NCI-H345 treated with DMSO at 0.1 percent for 48 hours (cell line): ENCODE data around the gene NLGN4Y.

Experiments used
- DNase-seq: peaks from one replicate; lab custom pipeline; 2025; ENCODE audit not compliant: unreplicated experiment; lab: John Stamatoyannopoulos, UW

NLGN4Y gene

DNA sequence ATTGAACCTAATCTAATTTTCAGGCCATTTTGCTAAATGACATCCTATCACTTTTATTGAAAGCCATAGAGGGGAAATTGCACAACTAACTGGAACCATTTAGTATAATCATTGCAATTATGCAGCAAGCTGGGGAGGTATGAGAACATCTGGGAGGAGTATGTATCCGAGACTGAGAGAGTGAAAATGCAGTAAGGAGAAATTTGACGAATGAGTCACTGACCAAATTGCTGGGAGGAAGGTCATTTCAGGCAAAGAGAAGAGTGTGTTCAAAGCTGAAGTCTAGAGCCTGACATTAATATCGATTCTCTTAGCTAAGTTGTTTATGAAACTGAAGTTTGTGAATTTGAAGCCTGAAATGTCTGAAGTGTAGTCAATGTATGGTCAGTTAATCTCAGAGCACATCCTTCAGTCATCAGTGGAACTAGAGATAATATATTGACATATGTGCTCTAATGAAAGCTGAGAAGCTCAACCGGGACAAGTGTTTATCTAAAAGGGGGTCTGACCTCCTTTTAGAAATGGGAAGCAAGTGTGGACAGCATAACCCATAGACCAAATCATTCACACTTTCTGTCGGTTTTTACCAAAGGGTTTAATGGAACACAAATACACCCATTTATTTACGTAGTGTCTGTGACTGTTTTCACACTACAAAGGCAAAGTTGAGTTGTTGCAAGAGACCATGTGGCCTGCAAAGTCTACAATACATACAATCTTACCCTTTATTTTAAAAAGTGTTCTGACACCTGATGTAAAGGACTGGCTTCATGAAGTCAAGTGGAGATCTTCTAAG, 120.0 kb downstream of the NLGN4Y start:
- DNase-seq = no peak

DNA sequence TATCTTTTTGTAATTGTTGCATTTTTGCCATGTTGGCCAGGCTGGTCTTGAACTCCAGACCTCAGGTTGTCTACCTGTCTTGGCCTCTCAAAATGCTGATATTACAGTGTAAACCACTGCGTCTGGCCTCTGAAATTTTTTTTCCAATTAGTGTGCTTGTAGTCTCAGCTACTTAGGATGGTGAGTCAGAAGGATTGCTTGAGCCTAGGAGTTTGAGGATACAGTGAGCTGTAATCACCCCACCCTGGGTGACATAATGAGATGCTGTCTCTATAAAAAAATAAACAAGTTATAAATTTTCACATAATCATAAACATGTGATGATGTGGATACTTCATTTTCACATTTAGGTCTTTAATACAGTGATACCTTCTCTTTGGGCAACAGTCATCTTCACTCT, 154.9 kb downstream of the NLGN4Y start:
- no peak for DNase-seq

DNA sequence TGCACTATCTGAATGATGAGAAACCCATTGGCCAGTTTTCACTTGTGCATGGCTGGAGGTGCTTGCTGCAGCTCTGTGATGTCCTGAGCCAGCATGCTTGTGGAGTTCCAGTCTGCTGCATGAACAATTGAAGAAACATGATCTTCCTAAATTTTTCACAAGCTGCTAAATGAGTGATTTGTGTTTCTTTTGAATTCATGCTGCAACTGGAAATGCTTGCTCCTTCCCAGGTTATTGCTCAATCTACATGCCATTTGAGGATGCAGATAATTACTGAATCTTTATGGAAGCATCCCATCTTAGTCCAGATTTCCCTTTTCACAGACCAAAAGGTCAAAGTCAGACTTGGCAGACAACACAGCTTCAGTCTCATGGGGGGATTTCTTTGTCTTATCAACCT, 170.2 kb downstream of the NLGN4Y start:
- no peak for DNase-seq

DNA sequence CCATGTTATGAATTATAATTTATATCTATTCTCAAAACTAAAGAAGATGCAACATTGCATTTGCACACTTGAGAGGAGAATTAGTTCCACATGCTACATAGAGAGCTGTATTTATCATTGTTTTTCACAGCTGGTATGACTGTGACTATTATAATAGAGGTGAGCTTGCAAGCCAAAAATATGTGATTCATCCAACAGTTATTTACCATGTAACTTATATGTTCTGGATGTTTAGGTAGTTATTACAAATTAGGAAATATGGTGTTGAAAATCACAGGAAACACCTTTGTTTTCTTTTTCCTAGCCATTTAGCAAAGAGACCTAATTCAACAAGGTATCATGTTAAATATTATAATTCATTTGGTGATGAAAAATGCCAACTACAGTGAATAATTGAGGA, 183.8 kb downstream of the NLGN4Y start:
- DNase-seq = no peak

DNA sequence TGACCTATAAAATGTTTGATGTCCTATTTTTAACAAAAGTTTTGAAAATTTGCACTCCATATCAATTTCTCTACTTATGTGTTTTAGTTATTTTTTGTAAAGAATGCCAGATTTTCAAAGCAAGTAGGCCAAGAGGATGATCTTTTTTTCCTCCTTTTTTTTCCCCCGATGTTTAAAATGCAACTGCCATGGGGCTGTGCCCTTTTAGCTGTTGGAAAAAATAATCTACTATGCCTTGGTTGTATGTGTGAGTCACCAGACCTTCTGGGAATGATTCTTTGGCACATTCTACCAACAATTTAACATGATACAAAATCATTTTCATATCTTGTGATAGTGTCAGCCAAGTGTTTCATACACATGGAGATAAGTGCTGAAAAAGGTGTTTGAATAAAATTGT, 217.3 kb downstream of the NLGN4Y start:
- no peak for DNase-seq

DNA sequence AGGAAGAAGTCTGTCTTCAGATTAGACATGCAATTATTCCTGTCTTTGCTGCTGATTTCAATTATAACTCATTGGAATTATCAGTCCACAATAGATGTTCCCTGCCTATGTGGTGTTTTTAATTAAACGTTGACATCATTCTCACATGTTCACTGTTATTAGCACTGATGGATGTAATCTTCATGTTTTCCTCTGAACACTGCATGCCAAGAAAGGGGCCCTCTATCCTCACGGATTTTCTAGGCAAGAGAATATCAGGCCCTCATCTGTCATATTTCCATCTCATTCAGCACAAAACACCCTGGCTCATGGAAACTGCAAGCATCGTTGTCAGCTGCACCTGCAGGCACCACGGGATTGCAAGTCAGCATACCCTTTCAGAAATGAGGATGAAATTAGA, 224.0 kb downstream of the NLGN4Y start:
- DNase-seq = no peak

DNA sequence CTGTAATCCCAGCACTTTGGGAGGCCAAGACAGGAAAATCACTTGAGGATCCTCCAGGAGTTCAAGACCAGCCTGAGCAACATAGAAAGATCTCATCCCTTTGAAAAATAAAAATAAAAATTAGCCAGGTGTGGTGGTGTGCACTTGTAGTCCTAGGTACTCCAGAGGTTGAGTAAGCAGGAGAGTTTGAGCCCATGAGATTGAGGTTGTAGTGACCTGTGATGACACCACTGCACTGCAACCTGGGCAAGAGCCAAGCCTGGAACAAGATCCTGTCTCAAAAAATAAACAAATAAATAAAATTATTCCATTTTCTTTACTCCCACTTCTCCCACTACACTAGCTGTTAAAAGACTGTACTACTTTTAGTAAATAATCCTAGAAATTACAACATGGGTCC, 231.2 kb downstream of the NLGN4Y start:
- DNase-seq = no peak

DNA sequence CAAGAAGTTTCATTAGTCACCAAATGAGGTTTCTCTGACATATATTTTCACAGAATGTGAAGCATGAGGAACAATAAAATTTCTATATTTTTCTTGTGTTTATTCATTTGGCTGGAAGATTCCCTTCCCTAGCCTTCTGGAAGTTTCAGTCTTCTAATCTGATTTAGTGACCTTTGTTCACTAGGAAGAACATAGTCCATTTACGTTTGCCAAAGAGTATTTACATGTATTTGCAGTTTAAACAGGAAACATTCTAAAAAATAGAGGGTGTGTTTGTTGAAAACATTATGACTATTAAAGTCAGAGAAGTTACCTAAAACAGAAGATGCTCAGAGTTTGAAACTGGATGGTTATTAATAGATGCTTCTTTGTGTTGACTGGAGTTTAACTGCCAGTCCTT, 238.6 kb downstream of the NLGN4Y start:
- no peak for DNase-seq

DNA sequence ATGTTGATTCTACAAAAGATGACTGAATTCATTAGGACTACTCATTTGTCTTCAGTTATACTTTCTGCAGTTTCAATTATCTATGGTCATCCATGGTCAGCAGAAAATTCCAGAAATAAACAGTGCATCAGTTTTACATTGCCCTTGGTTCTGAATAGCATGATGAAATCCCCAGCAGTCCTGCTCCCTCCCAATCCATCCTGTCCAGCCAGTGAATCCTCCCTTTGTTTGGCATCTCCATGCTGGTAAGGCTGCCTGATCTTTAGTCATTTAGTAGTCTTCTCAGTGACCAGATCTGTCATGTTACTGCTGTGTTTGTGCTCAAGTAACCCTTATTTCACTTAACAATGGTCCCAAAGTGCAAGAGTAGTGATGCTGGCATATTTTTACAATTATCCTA, 239.3 kb downstream of the NLGN4Y start:
- no peak for DNase-seq

DNA sequence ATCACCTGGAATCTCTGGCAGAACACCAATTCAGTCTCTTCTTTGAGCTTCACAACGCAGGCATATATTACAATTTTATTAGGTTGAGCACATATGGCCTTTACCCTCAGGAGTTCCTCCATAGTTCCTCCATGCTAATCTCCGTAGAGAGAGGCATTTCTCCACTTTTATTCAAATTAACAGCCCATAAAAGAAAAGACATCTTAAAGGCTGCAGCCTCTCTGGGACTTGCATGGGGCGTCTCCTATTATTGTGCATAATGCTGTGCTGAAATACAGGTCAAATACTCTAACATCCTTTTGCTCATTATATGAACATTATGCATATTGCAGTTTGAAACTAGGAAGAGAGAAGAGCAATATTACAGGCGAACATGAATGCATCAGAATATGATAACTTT, 253.9 kb downstream of the NLGN4Y start:
- no peak for DNase-seq

DNA sequence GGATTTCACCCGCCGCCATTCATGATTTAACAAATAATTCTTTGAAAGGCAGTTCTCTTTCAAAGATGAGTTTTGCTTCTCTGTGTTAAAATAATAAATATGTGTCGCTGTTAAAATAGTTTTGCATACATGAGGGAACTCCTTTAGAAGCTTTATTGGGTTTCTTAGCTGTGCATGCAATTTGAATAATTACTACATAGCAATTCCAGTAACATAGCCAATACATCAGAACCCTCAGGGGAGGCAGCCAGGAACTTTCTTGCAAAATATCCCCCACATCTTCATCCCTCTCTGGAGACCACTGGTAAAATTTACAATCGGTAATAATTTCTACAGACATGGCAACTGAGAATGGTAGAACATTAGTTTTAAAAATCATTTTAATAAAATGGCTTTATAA, 268.8 kb downstream of the NLGN4Y start:
- DNase-seq = no peak

DNA sequence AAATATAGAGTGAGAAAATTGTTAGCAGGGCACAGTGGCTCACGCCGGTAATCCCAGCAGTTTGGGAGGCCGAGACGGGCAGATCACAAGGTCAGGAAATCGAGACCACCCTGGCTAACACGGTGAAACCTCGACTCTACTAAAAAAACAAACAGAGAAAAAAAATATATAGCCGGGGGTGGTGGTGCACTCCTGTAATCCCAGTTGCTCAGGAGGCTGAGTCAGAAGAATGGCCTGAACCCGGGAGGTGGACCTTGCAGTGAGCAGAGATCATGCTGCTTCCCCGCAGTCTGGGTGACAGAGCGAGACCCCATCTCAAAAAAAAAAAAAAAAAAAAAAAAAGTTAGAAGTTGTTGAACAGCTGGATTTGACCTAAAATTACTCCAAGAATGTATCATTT, 269.3 kb downstream of the NLGN4Y start:
- no peak for DNase-seq

DNA sequence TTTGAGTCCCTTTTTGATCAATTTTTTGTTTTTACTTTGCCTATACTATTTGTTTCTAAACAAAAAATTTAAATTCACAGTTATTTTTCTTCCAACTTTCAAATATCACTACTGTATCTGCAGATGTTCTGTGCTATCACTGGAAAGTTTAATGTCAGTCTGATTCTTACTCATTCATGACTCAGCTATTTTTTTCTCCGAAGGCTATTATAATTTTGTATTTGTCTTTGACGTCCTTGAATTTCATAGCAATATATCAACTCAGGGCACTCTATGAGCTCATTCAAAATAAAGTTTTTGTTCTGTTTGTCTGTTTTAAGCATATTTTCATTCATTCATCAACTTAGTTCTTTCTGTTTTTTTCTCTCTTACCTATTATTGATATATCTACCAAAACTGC, 273.7 kb downstream of the NLGN4Y start:
- no peak for DNase-seq

DNA sequence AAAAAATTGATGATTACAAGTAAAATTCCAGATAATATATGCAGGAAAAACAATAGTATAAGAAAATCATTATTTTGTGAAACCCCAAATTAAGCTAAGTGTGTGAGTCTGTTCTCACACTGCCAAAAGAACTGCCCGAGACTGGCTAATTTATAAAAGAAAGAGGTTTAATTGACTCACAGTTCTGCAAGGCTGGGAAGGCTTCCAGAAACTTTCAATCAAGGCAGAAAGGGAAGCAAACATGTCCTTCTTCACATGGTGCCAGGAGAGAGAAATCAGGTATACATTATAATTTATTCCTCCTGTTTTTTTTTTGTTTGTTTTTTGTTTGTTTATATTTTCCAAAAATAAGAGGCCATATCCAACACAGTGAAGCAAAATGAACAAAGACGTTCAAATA, 276.8 kb downstream of the NLGN4Y start:
- DNase-seq = no peak

DNA sequence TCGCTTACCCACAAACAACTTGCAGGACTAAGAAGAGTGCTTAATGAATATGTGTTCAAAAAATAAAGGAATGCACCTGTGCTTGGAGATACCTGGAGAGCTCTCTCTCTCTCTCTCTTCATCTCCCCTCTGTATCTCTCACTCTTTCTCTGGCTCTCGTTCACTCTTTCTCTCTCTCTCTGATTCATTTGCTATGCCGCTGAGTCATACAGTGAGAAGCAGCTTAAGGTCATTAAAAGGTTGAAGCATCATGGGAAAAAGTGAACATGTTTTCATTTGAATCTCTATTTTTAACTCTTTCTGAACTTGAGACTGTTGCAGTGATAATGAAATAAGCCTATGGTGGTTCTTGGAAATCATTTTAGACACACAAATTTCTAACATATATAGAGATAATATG, 277.8 kb downstream of the NLGN4Y start:
- DNase-seq = no peak

DNA sequence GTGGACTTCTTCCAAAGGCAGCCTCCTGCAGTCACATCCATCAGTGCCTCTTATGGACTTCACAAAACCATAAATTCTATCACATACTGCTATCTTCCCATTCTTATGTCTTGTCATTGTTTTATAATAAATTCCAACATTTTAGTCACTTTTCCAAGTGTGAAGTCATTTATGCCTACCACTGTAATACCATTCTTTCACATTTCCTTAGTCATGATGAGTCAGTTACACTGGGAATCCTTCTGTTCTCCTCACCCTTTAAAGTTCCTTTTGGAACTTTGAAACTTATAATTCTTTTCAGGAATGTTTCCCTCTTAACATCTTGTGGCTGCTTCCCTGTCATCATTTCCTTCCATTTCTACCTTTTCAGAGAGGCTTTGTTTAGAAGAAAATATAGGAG, 279.7 kb downstream of the NLGN4Y start:
- no peak for DNase-seq

DNA sequence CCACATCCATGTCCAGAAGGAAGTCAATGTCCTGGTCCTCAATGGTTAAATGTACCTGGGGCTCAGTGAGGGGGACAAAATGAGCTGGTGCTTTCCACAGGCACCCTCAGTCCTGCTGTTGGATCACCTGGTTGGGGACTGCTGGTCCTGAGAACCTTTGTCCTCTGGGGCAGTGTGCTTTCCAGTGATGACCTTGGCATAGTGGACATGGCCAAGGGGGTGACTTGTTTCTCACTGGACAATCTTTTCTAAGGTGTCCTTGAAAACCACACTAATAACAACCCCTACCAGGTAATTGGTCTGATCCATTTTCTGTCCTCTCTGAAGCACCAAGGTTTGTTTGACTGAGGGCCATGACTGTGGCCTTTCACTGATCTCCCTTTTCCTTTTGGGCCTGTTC, 294.1 kb downstream of the NLGN4Y start:
- DNase-seq = no peak

DNA sequence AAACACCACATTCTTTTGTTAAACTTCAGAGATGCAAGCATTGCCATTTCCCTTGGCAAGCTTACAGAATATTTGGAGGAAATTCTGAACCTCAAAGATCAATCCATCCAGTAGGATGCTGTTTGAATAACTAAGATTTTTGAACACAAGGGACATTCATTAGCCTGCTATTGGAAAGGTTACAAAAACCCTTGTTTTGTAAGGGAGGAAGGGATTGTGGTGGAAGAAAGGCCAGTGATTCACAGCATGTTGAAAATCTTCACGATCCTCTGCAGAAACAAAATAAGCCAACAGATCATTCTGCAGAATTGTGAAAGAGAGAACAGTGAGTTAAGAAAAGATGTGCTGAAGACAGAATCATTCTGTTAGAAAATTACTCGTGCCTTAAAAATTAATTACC, 297.9 kb downstream of the NLGN4Y start:
- DNase-seq = no peak

DNA sequence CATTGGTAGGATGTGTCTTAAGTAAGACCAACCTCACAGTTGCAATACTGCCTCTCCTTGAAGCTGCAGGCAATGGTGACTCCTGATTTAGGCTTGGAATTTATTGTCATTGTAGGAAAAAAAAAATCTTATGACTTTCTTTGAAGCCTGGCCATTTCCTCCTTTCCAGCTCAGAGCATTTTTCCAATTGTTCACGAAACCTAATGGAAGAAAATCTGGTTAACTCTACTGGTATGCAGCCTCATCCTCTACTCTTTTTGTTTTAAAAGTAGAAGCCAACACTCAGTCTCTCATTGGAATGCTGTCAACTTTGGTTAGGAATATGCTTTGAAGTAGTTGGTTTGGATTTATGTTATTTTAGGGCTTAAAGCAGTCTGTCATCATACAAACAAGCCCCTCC, 298.6 kb downstream of the NLGN4Y start:
- no peak for DNase-seq

DNA sequence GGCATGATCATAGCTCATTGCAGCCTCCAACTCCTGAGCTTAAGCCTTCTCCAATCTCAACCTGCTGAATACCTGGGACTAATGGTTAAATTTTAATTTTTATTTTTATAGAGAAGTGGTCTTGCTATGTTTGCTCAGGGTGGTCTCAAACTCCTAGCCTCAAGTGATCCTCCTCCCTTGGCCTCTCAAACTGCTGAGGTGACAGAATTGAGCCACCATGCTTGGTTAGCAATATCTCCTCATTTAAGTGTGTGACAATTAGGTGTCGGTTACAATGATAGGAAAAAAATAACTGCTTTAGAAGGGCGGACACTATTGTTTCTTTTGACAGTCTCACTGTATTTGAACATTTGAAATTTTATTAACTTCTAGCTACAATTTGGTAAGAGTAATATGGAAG, 300.3 kb downstream of the NLGN4Y start:
- DNase-seq = no peak

DNA sequence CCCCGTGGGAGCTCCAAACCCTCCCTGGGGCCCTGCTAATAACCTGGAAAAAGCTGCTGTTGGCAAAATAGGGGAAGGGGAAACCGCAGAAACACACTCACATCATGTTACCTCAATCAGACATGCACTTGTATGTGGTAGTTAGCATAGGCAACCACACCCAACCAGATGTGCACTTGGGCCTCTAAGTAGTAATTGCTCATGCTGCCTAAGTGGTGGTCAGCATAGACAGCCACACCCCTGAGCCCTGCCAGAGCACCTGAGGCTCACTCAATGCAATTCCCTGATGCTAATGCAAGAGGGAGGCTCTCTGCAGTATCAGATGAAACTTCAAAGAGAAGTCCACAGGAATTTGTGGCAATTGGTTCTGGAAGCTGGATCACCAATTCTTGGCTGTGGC, 301.4 kb downstream of the NLGN4Y start:
- no peak for DNase-seq

DNA sequence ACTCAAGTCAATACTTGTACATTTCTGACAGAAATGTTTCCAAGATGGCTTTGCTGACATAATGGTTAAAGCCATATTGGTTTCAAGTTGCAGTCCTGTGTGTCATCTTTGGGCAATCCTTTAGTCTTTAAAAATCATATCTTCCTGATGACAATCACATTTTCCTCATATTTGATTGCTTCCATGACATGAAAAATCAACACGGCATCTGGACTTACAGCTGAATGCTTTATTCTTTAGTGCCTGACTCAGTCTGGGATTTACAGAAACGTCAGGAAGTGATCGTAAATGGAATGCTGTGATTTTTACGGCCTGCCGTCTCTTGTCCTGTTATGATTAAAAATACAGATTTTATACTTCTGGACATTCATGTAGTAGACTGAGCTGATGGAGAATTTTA, 304.2 kb downstream of the NLGN4Y start:
- DNase-seq = no peak

DNA sequence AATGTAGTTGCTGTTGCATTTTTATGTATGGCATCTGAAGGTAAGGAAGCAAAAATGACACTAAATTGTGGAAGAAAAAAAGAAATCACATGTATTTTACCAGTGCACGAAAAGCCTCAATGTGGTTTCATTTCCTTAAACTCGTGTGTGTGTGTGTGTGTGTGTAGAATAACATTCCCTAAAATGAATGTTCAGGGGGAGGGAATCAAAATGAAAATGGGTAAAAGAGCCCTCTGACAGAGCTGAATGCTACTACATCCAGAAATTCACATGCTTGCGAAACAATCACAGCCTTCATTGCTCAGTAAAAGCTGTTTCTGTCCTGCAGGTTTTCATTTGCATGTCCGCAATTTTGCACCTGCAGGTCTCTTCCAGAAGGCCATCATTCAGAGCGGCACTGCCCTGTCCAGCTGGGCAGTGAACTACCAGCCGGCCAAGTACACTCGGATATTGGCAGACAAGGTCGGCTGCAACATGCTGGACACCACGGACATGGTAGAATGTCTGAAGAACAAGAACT, 305.1 kb downstream of the NLGN4Y start:
- DNase-seq = no peak
